Spleen (tissue), 7 donors: ENCODE data around the gene QRFP.
A peak's percentile ranks its signal among the peaks of the same experiment; 100 is the strongest.

Source experiments
- POLR2A ChIP-seq, 3 donors: fragments of 450-650 bp; IDR thresholded peaks; one replicate each; pipeline ENCODE4 v1.5.1; 2017; ENCODE audit warnings: antibody characterized with exemption in 3 of 3, mild to moderate bottlenecking in 1 of 3
- POLR2AphosphoS5 ChIP-seq, 3 donors: sonication (generic); formaldehyde crosslinking; IDR thresholded peaks; one replicate each; pipeline ENCODE4 v1.5.1; 2017; ENCODE audit warnings: antibody characterized with exemption in 3 of 3
- TF ChIP-seq, protein P1 (sequence below), 11 experiments: fragments of 200-600 bp in 7 of 11; fragments of 450-650 bp in 4 of 11; sonication (generic) in 4 of 11; IDR thresholded peaks in 8 of 11; conservative IDR thresholded peaks in 3 of 11; 1 replicate in 7 of 11; 2 replicates in 4 of 11; pipeline versions ENCODE4 v1.4.0 to v1.8.0; 2016 to 2021; ENCODE audit warnings: antibody characterized with exemption in 11 of 11, inconsistent platforms in 4 of 11, mild to moderate bottlenecking in 1 of 11
- donor health status: DM: no; HTN: no; CAD: no; lungs with moderate emphysema.
- donor health status: DM: no; HTN: no; CAD: no.
- donor health status: DM: no; HTN: no; CAD: no.

GRCh38 chr9:130895481-130896232, 955 bp downstream of the QRFP start:
- TF ChIP-seq POLR2AphosphoS5 (IDR thresholded peaks at IDR 0.05) (peak in 2 of 3 donors; percentile 17 to 41), POLR2A (IDR thresholded peaks at IDR 0.05) (no peak)
- TF ChIP-seq, protein P1, sequence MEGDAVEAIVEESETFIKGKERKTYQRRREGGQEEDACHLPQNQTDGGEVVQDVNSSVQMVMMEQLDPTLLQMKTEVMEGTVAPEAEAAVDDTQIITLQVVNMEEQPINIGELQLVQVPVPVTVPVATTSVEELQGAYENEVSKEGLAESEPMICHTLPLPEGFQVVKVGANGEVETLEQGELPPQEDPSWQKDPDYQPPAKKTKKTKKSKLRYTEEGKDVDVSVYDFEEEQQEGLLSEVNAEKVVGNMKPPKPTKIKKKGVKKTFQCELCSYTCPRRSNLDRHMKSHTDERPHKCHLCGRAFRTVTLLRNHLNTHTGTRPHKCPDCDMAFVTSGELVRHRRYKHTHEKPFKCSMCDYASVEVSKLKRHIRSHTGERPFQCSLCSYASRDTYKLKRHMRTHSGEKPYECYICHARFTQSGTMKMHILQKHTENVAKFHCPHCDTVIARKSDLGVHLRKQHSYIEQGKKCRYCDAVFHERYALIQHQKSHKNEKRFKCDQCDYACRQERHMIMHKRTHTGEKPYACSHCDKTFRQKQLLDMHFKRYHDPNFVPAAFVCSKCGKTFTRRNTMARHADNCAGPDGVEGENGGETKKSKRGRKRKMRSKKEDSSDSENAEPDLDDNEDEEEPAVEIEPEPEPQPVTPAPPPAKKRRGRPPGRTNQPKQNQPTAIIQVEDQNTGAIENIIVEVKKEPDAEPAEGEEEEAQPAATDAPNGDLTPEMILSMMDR (IDR thresholded peaks at IDR 0.05 in 8 of 11, conservative IDR thresholded peaks at IDR 0.05 in 3 of 11): no peak
